Measurements from ENCODE around the gene ARHGAP25. TPM values are rescaled to one million over a fixed set of nuclear protein-coding genes. Genes with fewer than 3 reads are reported as not detected.
A peak's percentile ranks its signal among the peaks of the same experiment; 100 is the strongest.

ARHGAP25 gene
- total and polyA plus RNA-seq, 9 donors, result 2.6 to 4.2 (median 3.1) TPM

DNA sequence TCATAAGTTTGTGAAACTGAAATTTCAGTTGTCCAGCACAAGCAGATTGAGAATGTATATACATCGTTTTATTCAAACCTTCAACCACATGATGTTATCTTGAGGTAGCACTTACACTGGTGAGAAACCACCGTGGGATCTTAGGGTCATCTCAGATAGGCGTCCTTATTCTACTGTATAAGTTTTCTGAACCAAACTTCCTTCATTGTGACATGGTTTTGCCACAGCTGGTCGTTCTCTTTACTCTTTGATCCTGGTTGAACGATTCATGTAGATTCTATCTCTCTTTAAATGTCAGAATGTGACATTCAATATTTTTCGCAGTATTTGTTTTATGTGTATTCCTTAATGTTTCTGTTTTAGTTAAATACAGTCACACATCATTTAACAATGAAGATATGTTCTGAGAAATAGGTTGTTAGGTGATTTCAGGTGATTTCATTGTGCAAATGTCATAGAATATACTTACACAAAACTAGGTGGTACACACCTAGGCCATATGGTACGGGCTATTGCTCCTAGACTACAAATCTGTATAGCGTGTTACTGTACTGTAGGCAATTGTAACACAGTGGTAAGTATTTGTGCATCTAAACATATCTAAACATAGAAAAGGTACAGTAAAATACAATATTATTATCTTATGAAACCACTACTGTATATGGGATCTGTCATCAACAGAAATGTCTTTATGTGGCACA, 17.9 kb upstream of the ARHGAP25 start:
- DNase-seq, result no peak
- Histone ChIP-seq H3K36me3 (ENCODE audit: control insufficient read depth, insufficient read depth, low read length) (no peaks in the 10 kb centered on the region), H3K9me3 (replicated peaks; ENCODE audit: control insufficient read depth, low read depth, low read length) (no peaks in the 10 kb centered on the region), H3K27ac (ENCODE audit: low read length) (no peak overlapping the region), H3K4me1 (ENCODE audit: control insufficient read depth, insufficient read depth, low read length) (no peaks in the 10 kb centered on the region), H3K27me3 (ENCODE audit: control insufficient read depth, insufficient read depth, low read length) (peaks cover 2% of the 10 kb centered on the region), H3K4me3 (ENCODE audit: low read length) (no peak overlapping the region)
- WGBS (ENCODE audit: insufficient coverage), result 100% methylated on average over 2 of the region's 8 CpGs

DNA sequence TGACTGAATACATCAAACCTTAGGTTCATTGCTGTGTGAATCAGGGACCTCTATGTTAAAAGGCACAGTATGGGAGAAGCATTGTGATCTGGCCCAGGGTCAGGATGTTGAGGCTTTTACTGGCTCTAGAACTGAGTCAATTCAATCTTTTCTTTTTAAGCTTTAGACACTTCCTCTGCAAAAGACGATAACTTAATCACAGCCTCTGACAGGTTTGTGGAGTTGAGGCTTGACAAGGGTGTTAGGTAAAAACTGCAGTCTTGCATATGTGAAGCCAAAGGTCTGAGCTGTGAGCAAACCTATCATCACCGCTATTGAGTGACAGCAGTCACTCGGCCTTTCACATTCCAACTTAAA, 17.3 kb upstream of the ARHGAP25 start:
- DNase-seq, result no peak
- Histone ChIP-seq H3K9me3 (replicated peaks; ENCODE audit: control insufficient read depth, low read depth, low read length) (no peaks in the 10 kb centered on the region), H3K36me3 (ENCODE audit: control insufficient read depth, insufficient read depth, low read length) (no peaks in the 10 kb centered on the region), H3K4me1 (ENCODE audit: control insufficient read depth, insufficient read depth, low read length) (no peaks in the 10 kb centered on the region), H3K27ac (ENCODE audit: low read length) (no peak overlapping the region), H3K27me3 (ENCODE audit: control insufficient read depth, insufficient read depth, low read length) (peaks cover 2% of the 10 kb centered on the region), H3K4me3 (ENCODE audit: low read length) (no peak overlapping the region)
- no CpG with 5 or more reads among the region's 3 CpGs for WGBS (ENCODE audit: insufficient coverage)

DNA sequence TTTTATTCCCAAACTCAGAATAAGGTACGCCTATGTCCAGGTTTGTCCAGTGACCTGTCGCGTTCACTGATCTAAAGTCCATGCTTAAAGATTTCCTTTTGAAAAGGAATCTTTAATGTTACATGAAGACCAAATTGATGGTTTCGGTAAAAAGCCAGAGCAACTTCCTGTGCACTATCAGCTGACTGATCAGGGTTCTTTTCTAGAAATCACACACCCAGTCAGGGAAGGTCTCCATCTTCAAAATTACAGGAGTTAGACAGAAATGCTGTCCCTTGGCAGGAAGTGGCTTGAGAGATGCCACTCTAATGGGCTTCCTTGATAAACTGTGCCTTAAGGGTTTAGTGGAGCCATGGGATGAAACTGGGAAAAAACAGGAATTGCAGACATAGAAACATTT, 14.7 kb upstream of the ARHGAP25 start:
- H3K9me3 ChIP-seq (replicated peaks; ENCODE audit: control insufficient read depth, low read depth, low read length), result no peaks in the 10 kb centered on the region
- peaks cover under 1% of the 10 kb centered on the region for H3K27me3 ChIP-seq (ENCODE audit: control insufficient read depth, insufficient read depth, low read length)
- no peak overlapping the region for H3K4me3 ChIP-seq (ENCODE audit: low read length)
- no peak overlapping the region for H3K27ac ChIP-seq (ENCODE audit: low read length)
- H3K36me3 ChIP-seq (ENCODE audit: control insufficient read depth, insufficient read depth, low read length), result no peaks in the 10 kb centered on the region
- 100% methylated on average over 3 of the region's 4 CpGs for WGBS (ENCODE audit: insufficient coverage)
- no peaks in the 10 kb centered on the region for H3K4me1 ChIP-seq (ENCODE audit: control insufficient read depth, insufficient read depth, low read length)
- DNase-seq, result no peak

DNA sequence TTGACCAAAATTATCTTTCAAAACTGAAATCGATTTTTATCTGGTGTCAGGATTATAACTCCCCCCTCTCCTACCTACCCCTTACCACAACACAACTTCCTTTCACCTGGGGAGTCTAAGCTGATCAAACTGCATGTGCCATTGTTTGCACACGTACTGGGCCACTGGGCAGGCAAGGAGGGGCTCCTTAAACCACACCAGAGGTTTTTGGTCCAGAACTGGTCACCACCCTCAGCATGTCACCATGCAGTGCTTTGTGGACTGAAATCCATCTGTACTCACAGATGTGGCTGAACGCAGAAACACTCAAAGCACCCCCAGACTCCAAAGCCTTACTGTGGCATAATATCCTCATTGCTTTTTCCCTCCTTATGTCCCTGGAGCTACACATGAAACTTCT, 13.9 kb upstream of the ARHGAP25 start:
- 32% methylated on average over 2 of the region's 3 CpGs for WGBS (ENCODE audit: insufficient coverage)

DNA sequence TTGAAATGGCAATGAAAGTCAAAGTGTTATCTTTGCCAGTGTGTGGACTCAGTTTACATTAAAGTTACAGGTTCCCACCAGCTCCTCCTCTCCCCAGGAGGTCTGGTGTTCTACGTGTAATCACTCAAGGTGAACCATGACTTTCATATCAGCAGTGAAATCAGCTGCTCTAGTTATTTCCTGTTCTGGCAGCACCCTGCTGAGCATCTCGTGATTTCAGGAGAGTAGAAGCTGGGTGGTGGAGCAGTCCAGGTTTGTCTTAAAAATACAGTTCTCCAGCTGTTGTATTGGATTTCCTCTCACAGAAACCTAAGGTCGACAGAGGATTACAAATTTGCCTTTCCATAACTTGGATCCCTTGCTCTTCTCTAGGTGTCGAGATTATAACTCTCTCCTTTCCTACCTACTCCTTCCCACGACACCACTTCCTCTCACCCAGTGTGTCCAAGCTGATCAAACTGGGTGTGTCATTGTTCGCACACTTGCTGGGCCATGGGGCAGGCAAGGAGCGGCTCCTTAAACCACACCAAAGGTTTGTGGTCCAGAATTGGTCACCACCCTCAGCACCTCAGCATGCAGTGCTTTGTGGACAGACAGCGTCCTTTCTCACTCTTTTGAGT, 13.0 kb upstream of the ARHGAP25 start:
- Histone ChIP-seq H3K9me3 (replicated peaks; ENCODE audit: control insufficient read depth, low read depth, low read length) (no peaks in the 10 kb centered on the region), H3K4me1 (ENCODE audit: control insufficient read depth, insufficient read depth, low read length) (no peaks in the 10 kb centered on the region), H3K36me3 (ENCODE audit: control insufficient read depth, insufficient read depth, low read length) (no peaks in the 10 kb centered on the region), H3K27ac (ENCODE audit: low read length) (no peak overlapping the region), H3K4me3 (ENCODE audit: low read length) (no peak overlapping the region), H3K27me3 (ENCODE audit: control insufficient read depth, insufficient read depth, low read length) (no peaks in the 10 kb centered on the region)
- DNase-seq, result no peak
- 58% methylated on average over 7 of the region's 8 CpGs for WGBS (ENCODE audit: insufficient coverage)

More for the DNA sequence above, 13.9 kb upstream of the ARHGAP25 start:
- no peaks in the 10 kb centered on the region for H3K36me3 ChIP-seq (ENCODE audit: control insufficient read depth, insufficient read depth, low read length)
- no peaks in the 10 kb centered on the region for H3K9me3 ChIP-seq (replicated peaks; ENCODE audit: control insufficient read depth, low read depth, low read length)
- H3K27me3 ChIP-seq (ENCODE audit: control insufficient read depth, insufficient read depth, low read length), result no peaks in the 10 kb centered on the region
- H3K4me3 ChIP-seq (ENCODE audit: low read length), result no peak overlapping the region
- H3K4me1 ChIP-seq (ENCODE audit: control insufficient read depth, insufficient read depth, low read length), result no peaks in the 10 kb centered on the region
- no peak for DNase-seq
- H3K27ac ChIP-seq (ENCODE audit: low read length), result no peak overlapping the region

DNA sequence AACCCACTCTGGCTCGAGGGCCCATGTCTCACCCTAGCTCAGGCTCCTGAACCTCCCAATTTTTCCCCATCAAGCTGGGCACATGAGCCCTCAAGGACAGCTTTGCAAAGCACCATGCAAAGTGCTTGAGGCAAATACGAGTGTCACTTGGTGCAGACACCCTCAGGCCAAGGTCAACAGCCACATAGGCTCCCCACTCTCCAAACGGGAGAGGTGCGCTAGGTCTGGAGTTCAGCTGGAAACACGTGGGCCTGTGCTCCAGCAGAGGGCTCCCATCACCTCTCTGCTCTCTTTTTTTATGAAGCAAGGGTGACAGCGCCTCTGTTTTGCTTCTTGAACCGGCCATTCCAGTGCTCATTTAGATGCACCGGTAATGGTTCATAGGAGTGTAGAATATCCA, 11.9 kb upstream of the ARHGAP25 start:
- WGBS (ENCODE audit: insufficient coverage), result 45% methylated on average over 4 of the region's 8 CpGs
- H3K4me3 ChIP-seq (ENCODE audit: low read length), result no peak overlapping the region

DNA sequence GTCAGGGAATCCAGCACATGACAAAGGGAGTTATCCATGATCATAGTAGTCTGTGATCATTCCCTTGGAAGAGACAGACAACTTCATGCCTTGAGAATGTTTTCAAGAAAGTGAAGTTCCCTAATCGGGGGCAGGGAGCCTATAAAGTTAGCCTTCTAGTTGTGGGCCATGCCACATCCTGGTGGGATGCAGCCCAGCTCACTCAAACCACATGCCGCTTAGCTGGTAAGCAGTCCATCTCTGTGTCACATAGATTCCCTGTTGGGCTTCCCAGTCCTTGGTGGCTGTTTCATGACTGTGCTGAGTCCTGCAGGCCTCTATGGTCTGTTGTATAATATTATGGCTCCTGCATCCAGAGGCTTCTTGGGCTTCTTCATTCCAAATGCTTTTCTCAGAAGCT, 11.4 kb upstream of the ARHGAP25 start:
- Histone ChIP-seq H3K9me3 (replicated peaks; ENCODE audit: control insufficient read depth, low read depth, low read length) (no peaks in the 10 kb centered on the region), H3K4me1 (ENCODE audit: control insufficient read depth, insufficient read depth, low read length) (no peaks in the 10 kb centered on the region), H3K36me3 (ENCODE audit: control insufficient read depth, insufficient read depth, low read length) (no peaks in the 10 kb centered on the region), H3K4me3 (ENCODE audit: low read length) (no peak overlapping the region), H3K27me3 (ENCODE audit: control insufficient read depth, insufficient read depth, low read length) (no peaks in the 10 kb centered on the region), H3K27ac (ENCODE audit: low read length) (no peak overlapping the region)
- no peak for DNase-seq
- 100% methylated on average over 1 of the region's 2 CpGs for WGBS (ENCODE audit: insufficient coverage)

More for the DNA sequence above, 11.9 kb upstream of the ARHGAP25 start:
- no peaks in the 10 kb centered on the region for H3K27me3 ChIP-seq (ENCODE audit: control insufficient read depth, insufficient read depth, low read length)
- no peak overlapping the region for H3K27ac ChIP-seq (ENCODE audit: low read length)
- no peaks in the 10 kb centered on the region for H3K9me3 ChIP-seq (replicated peaks; ENCODE audit: control insufficient read depth, low read depth, low read length)
- H3K4me1 ChIP-seq (ENCODE audit: control insufficient read depth, insufficient read depth, low read length), result no peaks in the 10 kb centered on the region
- DNase-seq, result no peak
- H3K36me3 ChIP-seq (ENCODE audit: control insufficient read depth, insufficient read depth, low read length), result no peaks in the 10 kb centered on the region

- no peak for DNase-seq
- Histone ChIP-seq H3K27me3 (ENCODE audit: control insufficient read depth, insufficient read depth, low read length) (no peaks in the 10 kb centered on the region), H3K36me3 (ENCODE audit: control insufficient read depth, insufficient read depth, low read length) (no peaks in the 10 kb centered on the region), H3K9me3 (replicated peaks; ENCODE audit: control insufficient read depth, low read depth, low read length) (no peaks in the 10 kb centered on the region), H3K4me3 (ENCODE audit: low read length) (no peak overlapping the region), H3K27ac (ENCODE audit: low read length) (no peak overlapping the region), H3K4me1 (ENCODE audit: control insufficient read depth, insufficient read depth, low read length) (no peaks in the 10 kb centered on the region)
- 59% methylated on average over 4 of the region's 6 CpGs for WGBS (ENCODE audit: insufficient coverage)
These were observed 8.5 kb upstream of the ARHGAP25 start for GRCh38 chr2:68726100-68726499.

DNA sequence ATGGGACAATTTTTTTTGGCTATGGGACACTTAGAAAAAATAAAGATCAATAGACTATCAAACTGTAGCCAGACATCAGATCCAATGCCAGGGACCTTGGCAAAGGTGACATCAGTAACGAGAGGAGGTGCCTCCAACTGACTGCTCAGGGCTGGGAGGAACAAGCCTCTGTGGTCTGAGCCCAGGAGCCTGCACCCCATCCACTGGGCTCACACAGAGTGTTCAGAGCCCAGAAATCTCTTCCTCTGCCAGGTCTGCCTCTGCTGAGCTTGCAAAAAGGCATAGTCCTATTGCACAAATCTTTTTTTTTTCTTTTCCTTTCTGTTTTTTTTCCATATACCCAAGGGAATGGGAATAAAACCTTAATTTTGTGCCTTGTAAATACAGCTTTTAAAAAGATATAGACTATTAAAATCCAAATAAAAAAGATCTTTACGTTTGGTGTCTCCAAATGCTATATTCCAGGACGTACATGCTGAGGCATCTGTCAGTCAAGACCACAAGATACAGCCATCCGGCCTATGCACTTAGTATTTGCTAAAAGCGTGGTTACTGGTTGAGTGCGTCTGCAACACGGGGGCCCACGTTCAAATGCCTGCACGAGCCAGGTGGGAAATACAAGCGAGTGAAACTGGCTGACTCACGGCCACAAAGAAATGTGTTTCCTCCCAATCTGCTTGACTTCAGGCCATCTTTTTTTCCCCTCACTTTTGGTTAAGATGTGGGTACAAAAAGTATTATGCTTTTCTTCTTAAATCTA, 7.8 kb upstream of the ARHGAP25 start:
- 59% methylated on average over 9 of the region's 11 CpGs for WGBS (ENCODE audit: insufficient coverage)
- Histone ChIP-seq H3K4me3 (ENCODE audit: low read length) (no peak overlapping the region), H3K4me1 (ENCODE audit: control insufficient read depth, insufficient read depth, low read length) (no peaks in the 10 kb centered on the region), H3K27me3 (ENCODE audit: control insufficient read depth, insufficient read depth, low read length) (no peaks in the 10 kb centered on the region), H3K27ac (ENCODE audit: low read length) (no peak overlapping the region), H3K36me3 (ENCODE audit: control insufficient read depth, insufficient read depth, low read length) (no peaks in the 10 kb centered on the region), H3K9me3 (replicated peaks; ENCODE audit: control insufficient read depth, low read depth, low read length) (no peaks in the 10 kb centered on the region)
- peak; percentile 49 for DNase-seq

DNA sequence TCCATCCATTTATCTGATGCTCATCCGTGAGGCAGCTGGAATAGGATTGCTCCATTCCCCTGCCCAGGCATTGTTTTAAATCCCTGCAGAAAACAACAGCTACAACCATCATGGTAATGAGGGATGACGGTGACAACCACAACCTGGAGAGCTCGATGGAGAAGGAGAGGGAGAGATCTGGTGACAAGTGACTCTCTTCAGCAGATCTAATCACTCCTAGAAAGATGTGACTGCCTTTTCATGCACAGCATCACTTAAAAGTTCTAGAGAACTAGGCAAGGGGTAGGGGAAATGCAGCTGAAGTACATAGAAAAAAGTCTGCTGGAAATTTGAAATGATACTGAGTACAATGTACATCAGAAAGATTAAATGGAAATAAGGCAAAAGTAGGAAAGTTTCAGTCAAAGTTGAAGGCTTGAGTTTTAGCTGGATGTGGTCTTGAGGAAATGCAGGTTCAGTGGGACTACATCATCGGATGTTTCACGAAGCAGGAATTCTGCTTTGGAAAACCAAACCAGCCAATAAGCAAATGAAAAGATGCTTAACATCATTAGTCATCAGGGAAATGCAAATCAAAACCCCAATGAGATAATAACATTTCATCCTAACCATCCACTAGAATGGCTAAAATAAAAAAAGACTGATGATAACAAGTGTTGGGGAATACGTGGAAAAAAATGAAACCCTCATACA, 6.8 kb upstream of the ARHGAP25 start:
- Histone ChIP-seq H3K4me1 (ENCODE audit: control insufficient read depth, insufficient read depth, low read length) (no peaks in the 10 kb centered on the region), H3K4me3 (ENCODE audit: low read length) (no peak overlapping the region), H3K36me3 (ENCODE audit: control insufficient read depth, insufficient read depth, low read length) (no peaks in the 10 kb centered on the region), H3K27me3 (ENCODE audit: control insufficient read depth, insufficient read depth, low read length) (peaks cover 4% of the 10 kb centered on the region), H3K27ac (ENCODE audit: low read length) (no peak overlapping the region), H3K9me3 (replicated peaks; ENCODE audit: control insufficient read depth, low read depth, low read length) (no peaks in the 10 kb centered on the region)
- DNase-seq, result no peak
- WGBS (ENCODE audit: insufficient coverage), result no CpG with 5 or more reads among the region's 6 CpGs

Data from muscle of leg (tissue), 11 donors.